Measurements from ENCODE around the gene CALHM2. TPM values are rescaled to one million over a fixed set of nuclear protein-coding genes. Genes with fewer than 3 reads are reported as not detected.
"Not testable (repeated sequence)": the region's sequence is repeated elsewhere in the genome, so short reads cannot be mapped to it uniquely, and the experiment has no call there.

Gene CALHM2
- polyA plus RNA-seq (ENCODE audit: insufficient read length in 4 of 4), result 10 to 100 TPM; 11.8 to 34.7 (median 12.6) TPM

- peak in 2 of 4 donors; percentile 34 to 36 for DNase-seq (ENCODE audit: low read depth in 4 of 4, low spot score in 3 of 4)
Measured at GRCh38 chr10:103451831-103452505, at the start of gene CALHM2. Gene CALHM2, minus strand, starts transcription at chr10:103452370. Its CDS starts 2,429 bp downstream, at chr10:103449941.

GRCh38 chr10:103501186-103501585 lies 49.0 kb upstream of the CALHM2 start:
- DNase-seq (ENCODE audit: low read depth in 4 of 4, low spot score in 3 of 4), result no peak

GRCh38 chr10:103500481-103500880 lies 48.3 kb upstream of the CALHM2 start:
- DNase-seq (ENCODE audit: low read depth in 4 of 4, low spot score in 3 of 4), result no peak

- no peak for DNase-seq (ENCODE audit: low read depth in 4 of 4, low spot score in 3 of 4)
Measured at GRCh38 chr10:103499881-103500280, 47.7 kb upstream of the CALHM2 start.

- DNase-seq (ENCODE audit: low read depth in 4 of 4, low spot score in 3 of 4), result no peak
Measured at GRCh38 chr10:103498936-103499638, 46.9 kb upstream of the CALHM2 start.

- DNase-seq (ENCODE audit: low read depth in 4 of 4, low spot score in 3 of 4), result no peak
Measured at GRCh38 chr10:103497161-103497915, 45.2 kb upstream of the CALHM2 start.

- DNase-seq (ENCODE audit: low read depth in 4 of 4, low spot score in 3 of 4), result no peak
Measured at GRCh38 chr10:103495321-103495720, 43.2 kb upstream of the CALHM2 start.

GRCh38 chr10:103493916-103494877 lies 42.0 kb upstream of the CALHM2 start:
- DNase-seq (ENCODE audit: low read depth in 4 of 4, low spot score in 3 of 4), result no peak

GRCh38 chr10:103493362-103493915 lies 41.3 kb upstream of the CALHM2 start, which contains the start of gene NEURL1:
Gene NEURL1, plus strand, starts transcription at chr10:103493705. Its CDS starts 683 bp downstream, at chr10:103494388.
- no peak for DNase-seq (ENCODE audit: low read depth in 4 of 4, low spot score in 3 of 4)

- DNase-seq (ENCODE audit: low read depth in 4 of 4, low spot score in 3 of 4), result no peak
Measured at GRCh38 chr10:103492655-103493261, 40.6 kb upstream of the CALHM2 start.

- DNase-seq (ENCODE audit: low read depth in 4 of 4, low spot score in 3 of 4), result no peak
Measured at GRCh38 chr10:103491729-103492364, 39.7 kb upstream of the CALHM2 start.

- no peak for DNase-seq (ENCODE audit: low read depth in 4 of 4, low spot score in 3 of 4)
Measured at GRCh38 chr10:103490986-103491314, 38.8 kb upstream of the CALHM2 start.

- no peak for DNase-seq (ENCODE audit: low read depth in 4 of 4, low spot score in 3 of 4)
Measured at GRCh38 chr10:103487410-103487708, 35.2 kb upstream of the CALHM2 start.

GRCh38 chr10:103486635-103487409 lies 34.7 kb upstream of the CALHM2 start:
- not testable (repeated sequence) for DNase-seq (ENCODE audit: low read depth in 4 of 4, low spot score in 3 of 4)

GRCh38 chr10:103481974-103482531 lies 29.9 kb upstream of the CALHM2 start:
- DNase-seq (ENCODE audit: low read depth in 4 of 4, low spot score in 3 of 4), result no peak

GRCh38 chr10:103480521-103480920 lies 28.4 kb upstream of the CALHM2 start:
- no peak for DNase-seq (ENCODE audit: low read depth in 4 of 4, low spot score in 3 of 4)

- no peak for DNase-seq (ENCODE audit: low read depth in 4 of 4, low spot score in 3 of 4)
Measured at GRCh38 chr10:103479135-103479534, 27.0 kb upstream of the CALHM2 start, which contains the start of gene CALHM3. Gene CALHM3, minus strand, starts transcription at chr10:103479240. Its CDS starts 208 bp downstream, at chr10:103479032.

- no peak for DNase-seq (ENCODE audit: low read depth in 4 of 4, low spot score in 3 of 4)
Measured at GRCh38 chr10:103478671-103479070, 26.5 kb upstream of the CALHM2 start.

All from left renal pelvis (tissue), 4 donors.